ENCODE measurements around the gene KLHL17. TPM values are rescaled to one million over a fixed set of nuclear protein-coding genes. Genes with fewer than 3 reads are reported as not detected.

The KLHL17 gene
- total RNA-seq, 3 donors from 2014 or later (not counting 1 experiment from before 2014, with no cell fraction given), result 17.8 to 33.5 (median 22.4) TPM

DNA sequence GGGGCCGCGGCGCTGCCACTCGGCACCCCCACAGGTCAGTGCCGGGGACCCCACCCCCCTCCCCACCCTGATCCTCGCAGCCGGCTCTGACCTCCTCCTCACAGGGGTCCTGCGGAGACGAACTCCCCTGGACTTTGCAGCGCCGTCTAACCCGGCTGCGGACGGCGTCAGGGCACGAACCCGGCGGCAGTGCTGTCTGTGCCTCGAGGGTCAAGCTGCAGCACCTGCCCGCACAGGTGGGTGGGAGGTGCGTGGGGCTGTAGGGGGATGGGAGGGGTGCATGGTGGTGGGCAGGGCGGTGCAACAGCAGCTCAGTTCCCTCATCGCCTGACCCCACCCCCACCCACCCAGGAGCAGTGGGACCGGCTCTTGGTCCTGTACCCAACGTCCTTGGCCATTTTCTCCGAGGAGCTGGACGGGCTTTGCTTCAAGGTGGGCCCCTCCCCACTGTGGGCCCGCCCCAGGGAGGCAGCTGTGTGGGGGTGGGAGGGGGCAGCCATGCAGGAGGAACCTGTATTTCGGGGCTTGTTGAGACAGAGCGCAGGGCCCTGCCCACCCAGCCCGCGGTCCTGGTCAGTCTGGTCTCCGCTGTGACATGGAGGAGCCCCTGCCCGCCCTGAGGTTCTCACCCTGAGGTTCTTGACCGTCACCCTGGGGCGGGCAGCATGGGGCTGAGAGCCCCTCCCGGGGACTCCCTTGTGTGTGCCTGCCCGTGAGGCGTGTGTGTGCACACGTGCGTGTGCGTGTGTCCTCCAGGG lies 10.8 kb downstream of the KLHL17 start:
- TF ChIP-seq, protein P1, sequence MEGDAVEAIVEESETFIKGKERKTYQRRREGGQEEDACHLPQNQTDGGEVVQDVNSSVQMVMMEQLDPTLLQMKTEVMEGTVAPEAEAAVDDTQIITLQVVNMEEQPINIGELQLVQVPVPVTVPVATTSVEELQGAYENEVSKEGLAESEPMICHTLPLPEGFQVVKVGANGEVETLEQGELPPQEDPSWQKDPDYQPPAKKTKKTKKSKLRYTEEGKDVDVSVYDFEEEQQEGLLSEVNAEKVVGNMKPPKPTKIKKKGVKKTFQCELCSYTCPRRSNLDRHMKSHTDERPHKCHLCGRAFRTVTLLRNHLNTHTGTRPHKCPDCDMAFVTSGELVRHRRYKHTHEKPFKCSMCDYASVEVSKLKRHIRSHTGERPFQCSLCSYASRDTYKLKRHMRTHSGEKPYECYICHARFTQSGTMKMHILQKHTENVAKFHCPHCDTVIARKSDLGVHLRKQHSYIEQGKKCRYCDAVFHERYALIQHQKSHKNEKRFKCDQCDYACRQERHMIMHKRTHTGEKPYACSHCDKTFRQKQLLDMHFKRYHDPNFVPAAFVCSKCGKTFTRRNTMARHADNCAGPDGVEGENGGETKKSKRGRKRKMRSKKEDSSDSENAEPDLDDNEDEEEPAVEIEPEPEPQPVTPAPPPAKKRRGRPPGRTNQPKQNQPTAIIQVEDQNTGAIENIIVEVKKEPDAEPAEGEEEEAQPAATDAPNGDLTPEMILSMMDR (IDR thresholded peaks at IDR 0.05), result no peak
- Mint-ChIP-seq H3K27me3 (ENCODE audit: low read depth in 2 of 2) (peaks cover 0 to 20% of the 10 kb centered on the region in 2 donors), H3K4me1 (peaks cover 0 to 7% of the 10 kb centered on the region in 2 donors), H3K27ac (no peak overlapping the region), H3K4me3 (no peak overlapping the region), H3K36me3 (no peaks in the 10 kb centered on the region), H3K9me3 (no peaks in the 10 kb centered on the region)
- Histone ChIP-seq H3K27ac (ENCODE audit: low read length) (no peak overlapping the region), H3K4me3 (ENCODE audit: low read length) (no peak overlapping the region), H3K4me1 (ENCODE audit: control insufficient read depth, insufficient read depth, low read length) (peaks cover 22% of the 10 kb centered on the region), H3K36me3 (ENCODE audit: control insufficient read depth, insufficient read depth, low read length) (no peaks in the 10 kb centered on the region), H3K27me3 (ENCODE audit: control insufficient read depth, insufficient read depth, low read length) (peaks cover 13% of the 10 kb centered on the region), H3K9me3 (ENCODE audit: control insufficient read depth, insufficient read depth, low read length) (no peaks in the 10 kb centered on the region)
- ATAC-seq, result no peak
- DNase-seq, result no peak
- intact Hi-C loops (cut with micrococcal nuclease), result no loop called here
- 49% methylated on average over 39 of the region's 42 CpGs for WGBS (ENCODE audit: insufficient coverage)

GRCh38 chr1:971751-972506 lies 11.5 kb downstream of the KLHL17 start:
- TF ChIP-seq, protein P1 (IDR thresholded peaks at IDR 0.05), result no peak
- H3K9me3 Mint-ChIP-seq, result no peaks in the 10 kb centered on the region
- H3K36me3 Mint-ChIP-seq, result no peaks in the 10 kb centered on the region
- peaks cover 0 to 20% of the 10 kb centered on the region in 2 donors for H3K27me3 Mint-ChIP-seq (ENCODE audit: low read depth in 2 of 2)
- H3K4me3 ChIP-seq (ENCODE audit: low read length), result no peak overlapping the region
- DNase-seq, result no peak
- intact Hi-C loops (cut with micrococcal nuclease), result no loop called here
- no peak overlapping the region for H3K27ac Mint-ChIP-seq
- H3K4me1 ChIP-seq (ENCODE audit: control insufficient read depth, insufficient read depth, low read length), result peaks cover 19% of the 10 kb centered on the region
- peaks cover 0 to 8% of the 10 kb centered on the region in 2 donors for H3K4me1 Mint-ChIP-seq
- no peak overlapping the region for H3K4me3 Mint-ChIP-seq
- no peaks in the 10 kb centered on the region for H3K36me3 ChIP-seq (ENCODE audit: control insufficient read depth, insufficient read depth, low read length)
- WGBS (ENCODE audit: insufficient coverage), result 83% methylated on average over 34 of the region's 34 CpGs
- no peaks in the 10 kb centered on the region for H3K9me3 ChIP-seq (ENCODE audit: control insufficient read depth, insufficient read depth, low read length)
- H3K27ac ChIP-seq (ENCODE audit: low read length), result no peak overlapping the region
- H3K27me3 ChIP-seq (ENCODE audit: control insufficient read depth, insufficient read depth, low read length), result peaks cover 13% of the 10 kb centered on the region
- ATAC-seq, result no peak

DNA sequence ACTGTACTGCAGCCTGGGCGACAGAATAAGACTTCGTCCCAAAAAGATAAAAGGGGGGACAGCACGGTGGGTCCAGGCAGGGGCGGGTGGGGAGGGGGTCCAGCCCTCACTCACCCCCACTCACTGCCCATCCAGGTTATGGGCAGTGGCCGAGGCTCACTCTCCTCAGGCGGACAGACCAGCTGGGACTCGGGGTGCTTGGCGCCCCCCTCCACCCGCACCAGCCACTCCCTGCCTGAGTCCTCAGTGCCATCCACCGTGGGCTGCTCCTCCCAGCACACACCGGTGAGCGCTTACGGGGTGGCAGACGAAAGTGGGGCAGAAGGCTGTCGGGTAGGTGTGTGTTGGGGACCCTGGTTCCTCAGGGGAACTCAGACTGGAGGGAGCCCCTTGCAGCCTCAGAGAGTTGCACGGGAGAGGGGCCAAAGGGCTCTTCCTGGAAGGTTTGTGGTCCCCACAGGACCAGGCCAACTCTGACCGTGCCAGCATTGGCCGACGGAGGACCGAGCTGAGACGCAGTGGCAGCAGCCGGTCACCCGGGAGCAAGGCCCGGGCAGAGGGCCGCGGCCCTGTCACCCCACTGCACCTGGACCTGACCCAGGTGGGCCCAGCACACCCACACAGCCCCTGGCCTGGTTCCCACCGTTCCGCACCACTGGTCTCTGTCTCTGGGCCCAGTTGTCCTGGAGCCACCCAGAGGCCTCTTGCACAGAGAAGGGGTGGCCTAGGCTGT lies 12.5 kb downstream of the KLHL17 start:
- no peaks in the 10 kb centered on the region for H3K36me3 Mint-ChIP-seq
- Histone ChIP-seq H3K27me3 (ENCODE audit: control insufficient read depth, insufficient read depth, low read length) (peaks cover 13% of the 10 kb centered on the region), H3K9me3 (ENCODE audit: control insufficient read depth, insufficient read depth, low read length) (no peaks in the 10 kb centered on the region), H3K27ac (ENCODE audit: low read length) (no peak overlapping the region), H3K4me3 (ENCODE audit: low read length) (no peak overlapping the region), H3K36me3 (ENCODE audit: control insufficient read depth, insufficient read depth, low read length) (no peaks in the 10 kb centered on the region), H3K4me1 (ENCODE audit: control insufficient read depth, insufficient read depth, low read length) (peaks cover 12% of the 10 kb centered on the region)
- no peak for DNase-seq
- H3K9me3 Mint-ChIP-seq, result no peaks in the 10 kb centered on the region
- H3K27me3 Mint-ChIP-seq (ENCODE audit: low read depth in 2 of 2), result peaks cover 0 to 20% of the 10 kb centered on the region in 2 donors
- WGBS (ENCODE audit: insufficient coverage), result 91% methylated on average over 28 of the region's 28 CpGs
- H3K4me3 Mint-ChIP-seq, result no peak overlapping the region
- H3K4me1 Mint-ChIP-seq, result peaks cover 0 to 8% of the 10 kb centered on the region in 2 donors
- intact Hi-C loops (cut with micrococcal nuclease), result no loop called here
- no peak overlapping the region for H3K27ac Mint-ChIP-seq
- TF ChIP-seq, protein P1 (IDR thresholded peaks at IDR 0.05), result no peak
- ATAC-seq, result no peak

Data from natural killer cell (primary cell).